DLD1 (cell line): ENCODE measurements around the gene CSPG5.

Experiments used
- in situ Hi-C: cut with HindIII; loops from 2 replicates; pipeline ENCODE4 v1.10.0; 2017; ENCODE audit warnings: low sequenced_read_pairs

Gene CSPG5

GRCh38 chr3:47578691-47579632, at the start of gene CSPG5:
CSPG5 (minus strand) TSS chr3:47578865; CDS start chr3:47578693, 172 bp downstream.
- in situ Hi-C loops = no loop called here

GRCh38 chr3:47628426-47628825, 49.8 kb upstream of the CSPG5 start:
- in situ Hi-C loops = no loop called here

- in situ Hi-C loops = no loop called here
Measured at GRCh38 chr3:47622671-47623461, 44.2 kb upstream of the CSPG5 start.

GRCh38 chr3:47617086-47618010, 38.7 kb upstream of the CSPG5 start:
- in situ Hi-C loops = no loop called here

- in situ Hi-C loops = no loop called here
Measured at GRCh38 chr3:47614788-47615187, 36.1 kb upstream of the CSPG5 start.

- in situ Hi-C loops = no loop called here
Measured at GRCh38 chr3:47613722-47614121, 35.1 kb upstream of the CSPG5 start.

- in situ Hi-C loops = no loop called here
Measured at GRCh38 chr3:47612879-47613278, 34.2 kb upstream of the CSPG5 start.

- in situ Hi-C loops = no loop called here
Measured at GRCh38 chr3:47612178-47612577, 33.5 kb upstream of the CSPG5 start.

GRCh38 chr3:47611576-47611975, 32.9 kb upstream of the CSPG5 start:
- in situ Hi-C loops = no loop called here

- in situ Hi-C loops = no loop called here
Measured at GRCh38 chr3:47610583-47610982, 31.9 kb upstream of the CSPG5 start.

- in situ Hi-C loops = no loop called here
Measured at GRCh38 chr3:47607335-47607734, 28.7 kb upstream of the CSPG5 start.

- in situ Hi-C loops = no loop called here
Measured at GRCh38 chr3:47606165-47606564, 27.5 kb upstream of the CSPG5 start.

- in situ Hi-C loops = no loop called here
Measured at GRCh38 chr3:47605652-47606051, 27.0 kb upstream of the CSPG5 start.

- in situ Hi-C loops = no loop called here
Measured at GRCh38 chr3:47604145-47604544, 25.5 kb upstream of the CSPG5 start.

- in situ Hi-C loops = no loop called here
Measured at GRCh38 chr3:47603332-47603731, 24.7 kb upstream of the CSPG5 start.

GRCh38 chr3:47601281-47601680, 22.6 kb upstream of the CSPG5 start:
- in situ Hi-C loops = no loop called here

- in situ Hi-C loops = no loop called here
Measured at GRCh38 chr3:47594792-47595191, 16.1 kb upstream of the CSPG5 start.

- in situ Hi-C loops = no loop called here
Measured at GRCh38 chr3:47592066-47592795, 13.6 kb upstream of the CSPG5 start.

GRCh38 chr3:47590216-47590615, 11.6 kb upstream of the CSPG5 start:
- in situ Hi-C loops = no loop called here

GRCh38 chr3:47588587-47588986, 9.9 kb upstream of the CSPG5 start:
- in situ Hi-C loops = no loop called here
